Measurements from ENCODE around the gene GXYLT2.

Gene GXYLT2

DNA sequence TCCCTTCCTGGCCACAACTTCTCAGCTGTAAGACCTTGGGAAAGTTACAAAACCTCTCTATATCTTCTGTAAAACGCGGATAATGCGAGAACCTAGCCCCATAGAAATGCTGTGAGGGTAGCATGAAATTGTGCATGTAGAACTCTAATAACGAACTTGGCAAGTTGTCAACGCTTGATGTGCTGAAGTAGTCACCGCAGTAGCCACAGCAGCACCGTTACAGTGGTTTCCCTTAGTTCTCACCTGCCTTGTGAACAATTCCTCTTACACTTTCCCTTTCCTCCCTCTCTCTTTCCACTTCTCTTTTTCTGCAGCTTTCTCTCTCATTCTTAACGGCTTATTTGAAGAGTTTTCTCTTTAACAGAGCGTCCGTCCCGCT is 39.2 kb upstream of the GXYLT2 start:
- peak overlapping the region; percentile 96 for H3K4me3 ChIP-seq (ENCODE audit: low read depth, low read length)
- peak; percentile 88 for DNase-seq (ENCODE audit: low read depth)
- TF ChIP-seq CTCF (IDR thresholded peaks at IDR 0.05; ENCODE audit: insufficient read depth, low read depth, low read length, missing control alignments), result no peak

- DNase-seq (ENCODE audit: low read depth), result no peak
- no peak for TF ChIP-seq CTCF (IDR thresholded peaks at IDR 0.05; ENCODE audit: insufficient read depth, low read depth, low read length, missing control alignments)
- no peak overlapping the region for H3K4me3 ChIP-seq (ENCODE audit: low read depth, low read length)
Observed at GRCh38 chr3:72855001-72855400, 32.8 kb upstream of the GXYLT2 start.

DNA sequence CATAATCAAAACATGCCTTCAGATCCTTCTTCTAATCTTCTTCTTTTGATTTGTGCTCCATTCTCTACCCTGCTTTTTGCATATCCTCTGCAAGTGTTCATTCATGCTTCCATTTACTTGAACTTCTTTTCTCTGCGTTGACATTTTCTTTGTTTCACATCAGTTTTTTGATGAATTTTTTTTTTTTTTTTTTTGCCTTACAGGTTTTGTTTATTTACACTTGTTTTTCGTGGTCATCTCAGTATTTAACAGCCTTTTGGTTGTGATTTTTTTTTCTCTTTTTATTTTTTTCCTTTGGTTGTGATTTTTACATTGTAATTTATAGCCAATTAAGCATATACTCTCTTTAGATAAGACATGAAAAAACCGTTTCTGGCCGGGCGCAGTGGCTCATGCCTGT is 27.8 kb upstream of the GXYLT2 start:
- H3K4me3 ChIP-seq (ENCODE audit: low read depth, low read length), result no peak overlapping the region
- no peak for DNase-seq (ENCODE audit: low read depth)
- no peak for TF ChIP-seq CTCF (IDR thresholded peaks at IDR 0.05; ENCODE audit: insufficient read depth, low read depth, low read length, missing control alignments)

- no peak for DNase-seq (ENCODE audit: low read depth)
- no peak overlapping the region for H3K4me3 ChIP-seq (ENCODE audit: low read depth, low read length)
- TF ChIP-seq CTCF (IDR thresholded peaks at IDR 0.05; ENCODE audit: insufficient read depth, low read depth, low read length, missing control alignments), result no peak
Observed at GRCh38 chr3:72860846-72861245, 27.0 kb upstream of the GXYLT2 start.

- H3K4me3 ChIP-seq (ENCODE audit: low read depth, low read length), result no peak overlapping the region
- DNase-seq (ENCODE audit: low read depth), result no peak
- TF ChIP-seq CTCF (IDR thresholded peaks at IDR 0.05; ENCODE audit: insufficient read depth, low read depth, low read length, missing control alignments), result no peak
Observed at GRCh38 chr3:72862314-72863090, 25.3 kb upstream of the GXYLT2 start.

GRCh38 chr3:72872183-72872582 is 15.7 kb upstream of the GXYLT2 start:
- DNase-seq (ENCODE audit: low read depth), result peak; percentile 32
- H3K4me3 ChIP-seq (ENCODE audit: low read depth, low read length), result no peak overlapping the region
- TF ChIP-seq CTCF (IDR thresholded peaks at IDR 0.05; ENCODE audit: insufficient read depth, low read depth, low read length, missing control alignments), result no peak

DNA sequence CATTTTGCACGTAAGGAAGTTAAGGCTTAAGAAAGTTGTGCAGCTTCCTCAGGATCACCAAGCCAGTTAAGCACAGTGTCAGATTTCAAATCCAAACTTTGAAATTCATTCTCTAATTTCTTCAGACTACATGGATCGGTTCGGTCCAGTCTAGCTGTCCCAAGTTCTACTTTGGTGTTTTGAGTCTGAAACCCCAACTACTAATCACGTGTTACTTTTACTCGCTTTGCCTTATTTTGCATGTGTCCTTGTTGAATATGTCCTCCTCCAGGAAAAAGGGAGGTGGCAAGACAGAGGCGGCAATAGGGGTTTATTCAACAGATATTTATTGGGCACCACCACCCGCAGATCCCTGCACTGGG is 522 bp upstream of the GXYLT2 start:
- no peak for TF ChIP-seq CTCF (IDR thresholded peaks at IDR 0.05; ENCODE audit: insufficient read depth, low read depth, low read length, missing control alignments)
- no peak for DNase-seq (ENCODE audit: low read depth)
- H3K4me3 ChIP-seq (ENCODE audit: low read depth, low read length), result peak overlapping the region; percentile 45
